Activated CD8-positive, alpha-beta memory T cell treated with anti-CD3 and anti-CD28 coated beads, Interleukin-2, amount 50 U/mL, for 24 hours (primary cell): ENCODE measurements around the gene CASP10.

Experiments used
- DNase-seq: peaks from one replicate; pipeline ENCODE4 v3.0.0-alpha.2; 2020; ENCODE audit errors: extremely low read depth

The CASP10 gene

DNA sequence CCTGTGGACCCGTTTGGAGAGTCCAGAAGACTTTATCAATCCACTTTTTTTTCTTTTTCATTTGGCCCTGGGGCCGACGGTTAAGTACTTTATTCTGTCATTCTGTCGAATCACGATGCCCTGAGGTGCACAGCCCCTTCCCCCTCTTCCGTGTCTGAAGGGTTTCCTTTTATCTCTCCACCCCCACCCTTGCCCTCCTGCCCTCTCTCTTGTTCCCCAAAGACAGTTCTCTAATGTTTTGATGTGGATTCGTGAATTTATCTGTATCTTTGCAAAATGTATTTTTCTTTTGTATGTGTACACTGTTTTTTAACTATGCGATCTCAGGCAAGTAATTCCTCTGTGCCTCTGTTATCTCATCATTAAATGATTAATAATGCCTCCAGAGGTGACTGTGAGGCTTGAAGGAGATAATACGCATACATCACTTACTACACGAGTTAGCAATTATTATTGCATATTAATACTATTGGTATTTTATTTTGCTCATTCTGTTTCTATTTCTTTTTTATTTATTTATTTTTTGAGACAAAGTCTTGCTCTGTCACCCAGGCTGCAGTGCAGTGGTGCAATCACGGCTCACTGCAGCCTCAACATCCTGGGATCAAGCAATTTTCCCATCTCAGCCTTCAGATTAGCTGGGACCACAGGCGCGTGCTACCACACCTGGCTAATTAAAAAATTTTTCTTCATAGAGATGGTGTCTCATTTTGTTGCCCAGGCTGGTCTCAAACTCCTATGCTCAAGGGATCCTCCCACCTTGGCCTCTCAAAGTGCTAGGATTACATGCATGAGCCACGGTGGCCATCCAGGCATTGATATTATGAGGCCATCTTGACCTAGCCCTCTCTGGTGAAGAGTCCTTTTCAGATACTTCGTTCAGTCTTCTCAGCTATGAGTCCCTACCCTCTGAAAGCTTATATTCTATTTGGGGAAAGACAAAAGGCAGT, 76.0 kb downstream of the CASP10 start:
- no peak for DNase-seq

GRCh38 chr2:201260302-201260800, 77.4 kb downstream of the CASP10 start, which contains the start of gene CASP8:
Gene CASP8 (plus strand): TSS chr2:201260536. CDS start chr2:201266487, 5,951 bp downstream.
- no peak for DNase-seq

- DNase-seq, result no peak
These were observed 78.5 kb downstream of the CASP10 start for GRCh38 chr2:201261471-201261870.

DNA sequence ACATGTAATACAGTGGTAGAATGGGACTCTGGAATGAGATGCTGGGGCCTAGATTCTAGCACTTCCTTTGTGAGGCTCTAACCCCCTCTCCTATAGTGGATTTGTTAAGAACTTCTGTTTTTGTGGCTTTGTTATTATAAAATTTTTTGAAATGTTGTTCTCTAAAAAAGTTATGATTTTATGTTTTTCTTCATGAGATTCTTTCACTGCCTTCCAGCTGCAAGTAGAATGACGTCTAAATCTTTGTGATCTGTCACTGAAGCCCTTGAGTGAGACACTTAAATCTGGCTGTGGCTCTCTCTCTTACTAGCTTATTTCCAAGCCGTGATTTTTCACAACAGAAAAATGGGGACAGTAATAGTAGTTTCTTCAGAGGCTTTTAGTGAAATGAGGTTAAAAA, 79.0 kb downstream of the CASP10 start:
- DNase-seq, result no peak

DNA sequence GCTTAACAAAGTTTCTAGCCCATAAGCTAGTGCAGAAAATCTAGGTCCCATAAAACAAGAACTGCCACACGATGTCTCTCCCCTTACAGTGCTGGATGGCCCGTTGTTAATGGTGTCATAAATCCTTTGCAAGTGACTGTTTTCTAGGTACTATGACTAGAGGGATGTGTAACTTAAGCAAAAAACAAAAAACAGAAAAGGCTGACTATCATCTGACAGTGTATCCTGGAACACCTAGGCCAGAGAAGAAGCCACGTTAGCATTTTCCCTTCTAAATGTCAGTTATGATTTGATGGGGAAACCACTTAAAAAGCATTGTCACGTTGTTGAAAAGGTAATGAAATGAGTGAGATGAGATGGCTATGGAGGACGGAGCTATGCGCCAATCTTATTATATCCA, 79.8 kb downstream of the CASP10 start:
- DNase-seq, result no peak

- DNase-seq, result no peak
These were observed 80.8 kb downstream of the CASP10 start for GRCh38 chr2:201263779-201264178.

DNA sequence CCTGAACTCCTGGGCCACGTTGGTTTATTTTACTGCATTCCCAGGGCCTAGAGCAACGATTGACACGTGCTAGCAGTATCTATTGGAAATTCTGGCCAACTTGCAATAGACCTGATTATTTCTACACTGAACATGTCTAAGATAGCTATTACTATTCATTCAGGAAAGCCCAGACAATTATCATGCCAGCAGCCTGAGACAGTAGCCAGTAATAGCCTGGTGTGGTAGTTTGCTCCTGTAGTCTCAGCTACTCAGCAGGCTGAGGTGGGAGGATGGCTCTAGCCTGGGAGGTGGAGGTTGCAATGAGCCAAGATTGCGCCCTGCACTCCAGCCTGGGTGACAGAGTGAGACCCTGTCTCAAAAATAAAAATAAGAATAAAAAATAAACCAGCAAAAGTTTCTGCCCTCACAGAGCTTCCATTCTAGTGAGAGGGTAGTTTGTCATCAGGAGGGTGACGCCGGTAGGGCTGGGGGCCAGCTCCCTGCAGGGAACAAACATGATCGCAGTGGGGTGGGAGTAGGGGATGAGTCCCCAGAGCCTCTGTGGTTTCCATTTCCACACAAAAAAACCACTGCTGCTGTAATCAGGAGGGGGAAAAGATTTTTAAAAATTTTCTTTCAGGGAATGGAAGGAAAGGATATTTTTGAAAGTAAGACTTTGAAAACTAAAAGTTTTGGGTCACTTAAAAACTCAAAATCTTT, 81.7 kb downstream of the CASP10 start:
- no peak for DNase-seq

DNA sequence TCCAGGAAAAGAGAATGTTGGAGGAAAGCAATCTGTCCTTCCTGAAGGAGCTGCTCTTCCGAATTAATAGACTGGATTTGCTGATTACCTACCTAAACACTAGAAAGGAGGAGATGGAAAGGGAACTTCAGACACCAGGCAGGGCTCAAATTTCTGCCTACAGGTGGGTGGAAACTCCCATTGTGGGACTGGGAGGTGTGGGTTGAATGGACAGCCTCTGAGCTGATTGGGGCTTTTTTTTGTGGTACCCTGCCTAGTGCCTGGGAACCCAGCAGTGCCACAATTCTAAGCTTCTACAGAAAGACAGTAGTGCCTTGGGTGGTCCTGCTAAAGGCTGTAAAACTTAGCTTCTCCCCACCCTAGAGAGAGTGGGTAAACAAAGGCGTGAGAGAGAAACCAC, 83.7 kb downstream of the CASP10 start:
- DNase-seq, result no peak

- no peak for DNase-seq
These were observed 84.5 kb downstream of the CASP10 start for GRCh38 chr2:201267278-201268030.

- no peak for DNase-seq
These were observed 86.8 kb downstream of the CASP10 start for GRCh38 chr2:201269764-201270163.

- no peak for DNase-seq
These were observed 87.5 kb downstream of the CASP10 start for GRCh38 chr2:201270293-201271001.

DNA sequence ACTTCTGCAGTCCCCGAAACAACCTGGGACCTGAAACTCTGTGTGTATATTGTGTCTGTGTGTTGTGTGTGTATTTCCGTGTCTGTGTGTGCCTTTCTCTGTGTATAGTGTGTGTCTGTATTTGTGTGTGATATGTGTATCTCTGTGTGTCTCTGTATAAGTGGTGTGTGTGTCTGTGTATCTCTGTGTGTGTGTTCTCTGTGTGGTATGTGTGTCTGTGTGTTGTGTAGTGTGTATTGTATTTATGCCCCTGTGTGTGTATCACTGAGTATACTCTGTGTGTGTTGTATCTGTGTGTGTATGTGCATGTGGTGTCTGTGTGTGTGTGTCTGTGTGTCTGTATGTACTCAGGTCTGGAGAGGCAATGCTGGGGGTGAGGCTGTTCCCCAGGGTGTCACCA, 89.0 kb downstream of the CASP10 start:
- DNase-seq, result no peak

GRCh38 chr2:201273330-201273983, 90.5 kb downstream of the CASP10 start:
- no peak for DNase-seq

DNA sequence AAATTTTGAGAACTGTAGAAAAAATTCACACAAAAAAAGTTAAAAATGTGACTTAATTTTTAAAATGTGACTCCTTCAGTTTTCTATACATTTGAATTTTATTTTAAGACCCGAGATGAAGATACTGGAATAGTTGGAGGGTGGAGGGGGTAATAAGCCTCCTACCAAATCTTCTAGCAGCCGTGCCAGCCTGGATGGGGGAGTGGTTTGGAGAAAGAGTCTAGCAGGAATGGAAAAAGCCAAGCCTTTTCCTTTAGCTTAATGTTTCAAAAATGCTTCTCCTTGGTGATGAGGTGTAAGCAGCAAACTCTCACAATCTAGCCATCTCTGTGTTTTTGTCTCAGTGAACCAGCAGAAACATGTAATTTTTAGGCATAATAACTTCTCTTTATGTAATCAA, 92.1 kb downstream of the CASP10 start:
- DNase-seq, result no peak

GRCh38 chr2:201275990-201276389, 93.0 kb downstream of the CASP10 start:
- DNase-seq, result no peak

- no peak for DNase-seq
These were observed 93.6 kb downstream of the CASP10 start for GRCh38 chr2:201276511-201276910.
